Coronary artery (tissue), 2 donors: Measurements from ENCODE around the gene NUP210L.

Source experiments
- DNase-seq: peaks from one replicate; pipeline ENCODE4 v3.0.0-alpha.2; 2017; ENCODE audit warnings: low spot score
- H3K27ac ChIP-seq, 2 donors: fragments of 200-600 bp; sonication (generic); one replicate each; pipeline ENCODE4 v1.5.1; 2016 to 2019
- H3K4me3 ChIP-seq: fragments of 200-600 bp; sonication (generic); 2 replicates; pipeline ENCODE4 v1.5.1; 2016; ENCODE audit warnings: mild to moderate bottlenecking, moderate library complexity
- TF ChIP-seq, protein P1 (sequence below): fragments of 200-600 bp; sonication (generic); IDR thresholded peaks from one replicate; pipeline ENCODE4 v1.5.1; 2019; ENCODE audit warnings: antibody characterized with exemption

NUP210L gene

DNA sequence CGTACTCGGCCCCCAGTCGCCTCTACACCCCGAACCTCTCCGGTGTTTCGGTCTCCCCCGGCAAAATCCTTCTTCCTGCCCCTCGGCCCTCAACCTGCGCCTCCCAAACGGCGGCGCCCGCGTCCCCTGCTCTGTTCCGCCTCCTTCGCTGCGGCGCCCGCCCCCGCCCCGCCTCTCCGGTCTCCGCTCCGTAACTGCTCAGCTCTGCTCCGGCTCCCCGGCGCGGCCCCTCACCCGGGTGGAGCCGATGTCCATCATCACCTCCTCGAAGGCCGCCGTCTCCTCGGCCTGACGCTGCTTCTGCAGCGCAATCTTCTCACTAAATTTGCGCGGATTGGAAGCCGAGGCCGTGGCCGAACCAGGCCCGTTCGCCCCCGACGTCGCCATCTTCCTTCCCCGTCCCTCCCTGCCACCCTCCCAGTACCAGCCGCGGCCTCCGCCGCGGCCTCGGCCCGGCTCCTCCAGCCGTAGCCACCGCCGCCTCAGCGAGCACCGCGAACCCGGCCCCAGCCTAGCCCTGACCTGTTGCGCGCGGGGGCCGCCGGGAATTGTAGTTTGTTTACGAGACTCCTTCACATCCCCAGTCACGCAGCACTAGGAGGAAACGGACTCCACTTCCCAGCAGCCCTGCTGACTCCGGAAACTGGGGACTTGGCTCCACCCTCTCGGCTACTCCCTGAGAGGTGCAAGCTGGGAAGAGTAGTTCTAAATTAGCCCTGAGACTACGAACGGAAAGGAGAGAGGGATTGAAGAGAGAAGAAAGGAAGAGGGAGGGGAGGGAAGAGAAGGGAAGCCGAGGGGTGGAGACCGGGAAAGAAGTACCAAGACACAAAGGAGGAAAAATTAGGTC, 196.5 kb downstream of the NUP210L start, which contains the start of gene CRTC2:
Gene CRTC2, minus strand, starts transcription at position 502 of the 850 bp plus-strand sequence. Its CDS starts 115 bp downstream, at position 387.
- peak; percentile 99 for DNase-seq
- H3K4me3 ChIP-seq, result peak within 1 kb of the TSS; percentile 91
- TF ChIP-seq, protein P1, sequence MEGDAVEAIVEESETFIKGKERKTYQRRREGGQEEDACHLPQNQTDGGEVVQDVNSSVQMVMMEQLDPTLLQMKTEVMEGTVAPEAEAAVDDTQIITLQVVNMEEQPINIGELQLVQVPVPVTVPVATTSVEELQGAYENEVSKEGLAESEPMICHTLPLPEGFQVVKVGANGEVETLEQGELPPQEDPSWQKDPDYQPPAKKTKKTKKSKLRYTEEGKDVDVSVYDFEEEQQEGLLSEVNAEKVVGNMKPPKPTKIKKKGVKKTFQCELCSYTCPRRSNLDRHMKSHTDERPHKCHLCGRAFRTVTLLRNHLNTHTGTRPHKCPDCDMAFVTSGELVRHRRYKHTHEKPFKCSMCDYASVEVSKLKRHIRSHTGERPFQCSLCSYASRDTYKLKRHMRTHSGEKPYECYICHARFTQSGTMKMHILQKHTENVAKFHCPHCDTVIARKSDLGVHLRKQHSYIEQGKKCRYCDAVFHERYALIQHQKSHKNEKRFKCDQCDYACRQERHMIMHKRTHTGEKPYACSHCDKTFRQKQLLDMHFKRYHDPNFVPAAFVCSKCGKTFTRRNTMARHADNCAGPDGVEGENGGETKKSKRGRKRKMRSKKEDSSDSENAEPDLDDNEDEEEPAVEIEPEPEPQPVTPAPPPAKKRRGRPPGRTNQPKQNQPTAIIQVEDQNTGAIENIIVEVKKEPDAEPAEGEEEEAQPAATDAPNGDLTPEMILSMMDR, result no peak
- peak within 1 kb of the TSS; percentile 79 to 96 for H3K27ac ChIP-seq

DNA sequence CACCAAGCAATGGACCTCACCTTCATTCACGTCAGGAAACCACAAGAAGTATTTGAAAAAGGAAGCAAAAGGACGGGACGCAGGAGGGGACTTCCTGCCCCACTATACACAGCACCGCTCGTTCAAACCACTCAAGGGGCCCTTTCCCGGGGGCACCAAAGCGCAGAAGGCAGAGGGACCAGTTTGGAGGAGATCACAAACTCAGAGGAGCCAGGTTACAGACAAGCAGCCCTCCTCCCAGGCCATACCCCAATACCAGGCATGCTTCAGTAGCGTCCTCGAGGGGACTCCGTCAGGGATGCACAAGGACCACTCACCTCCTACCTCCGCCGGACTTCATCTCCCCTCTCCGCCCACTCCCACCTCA, 197.1 kb downstream of the NUP210L start:
- Histone ChIP-seq H3K27ac (peak overlapping the region; percentile 79 to 96), H3K4me3 (peak overlapping the region; percentile 91)
- no peak for DNase-seq
- TF ChIP-seq, protein P1, result no peak

DNA sequence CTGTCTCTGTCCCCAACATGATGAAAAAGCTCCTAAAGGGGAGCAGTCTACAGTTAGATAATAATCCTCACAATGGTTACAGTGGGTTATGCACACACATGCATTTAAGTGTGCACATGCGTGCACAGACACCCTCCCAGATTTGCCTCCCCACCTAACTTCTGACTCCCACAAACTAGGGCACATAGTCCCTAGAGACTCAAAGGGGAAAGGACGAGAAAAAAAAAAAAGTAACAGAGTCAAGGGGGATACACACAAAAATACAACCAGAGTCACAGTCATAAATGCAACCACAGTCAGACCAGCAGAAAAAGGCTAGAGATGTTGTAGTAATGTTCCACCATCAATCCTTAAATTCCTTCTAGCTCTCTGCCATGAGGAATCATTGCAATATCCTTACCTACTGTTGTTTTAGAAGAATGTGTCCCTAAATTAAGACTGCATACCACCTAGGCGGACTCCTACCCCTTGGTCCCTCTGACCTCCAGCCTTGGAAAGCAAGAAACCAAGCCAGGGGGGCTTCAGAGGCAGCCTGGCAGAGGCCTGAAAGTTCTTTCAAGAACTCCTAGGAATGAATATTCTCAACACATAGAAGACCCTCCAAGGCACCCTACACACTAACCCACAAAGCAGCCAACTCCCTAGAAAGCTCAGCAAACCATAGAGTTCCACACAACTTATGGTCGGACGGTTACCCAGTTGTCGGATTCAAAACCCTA, 197.7 kb downstream of the NUP210L start:
- Histone ChIP-seq H3K4me3 (peak overlapping the region; percentile 91), H3K27ac (peak overlapping the region; percentile 79 to 96)
- no peak for DNase-seq
- TF ChIP-seq, protein P1, result no peak

DNA sequence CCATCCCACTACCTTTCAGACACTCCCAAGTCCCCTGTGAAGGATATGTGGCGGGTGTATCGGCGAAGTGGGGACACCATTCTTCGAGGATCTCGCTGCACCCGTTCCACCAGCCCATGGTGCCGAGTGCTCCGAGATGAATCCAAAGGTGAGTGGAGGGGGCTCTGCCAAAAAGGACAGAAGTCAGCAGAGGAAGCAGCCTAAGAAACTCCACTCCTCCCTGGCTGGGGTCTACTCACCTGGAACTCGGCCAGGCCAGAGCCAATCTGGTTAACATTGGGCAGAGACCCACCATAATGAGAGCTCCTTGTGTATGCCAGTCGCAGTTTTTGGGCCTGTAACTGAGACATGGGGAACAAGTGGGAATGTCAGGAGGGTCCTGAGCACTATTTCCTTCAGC, 200.0 kb downstream of the NUP210L start:
- Histone ChIP-seq H3K27ac (no peak overlapping the region), H3K4me3 (no peak overlapping the region)
- no peak for DNase-seq
- TF ChIP-seq, protein P1, result no peak

DNA sequence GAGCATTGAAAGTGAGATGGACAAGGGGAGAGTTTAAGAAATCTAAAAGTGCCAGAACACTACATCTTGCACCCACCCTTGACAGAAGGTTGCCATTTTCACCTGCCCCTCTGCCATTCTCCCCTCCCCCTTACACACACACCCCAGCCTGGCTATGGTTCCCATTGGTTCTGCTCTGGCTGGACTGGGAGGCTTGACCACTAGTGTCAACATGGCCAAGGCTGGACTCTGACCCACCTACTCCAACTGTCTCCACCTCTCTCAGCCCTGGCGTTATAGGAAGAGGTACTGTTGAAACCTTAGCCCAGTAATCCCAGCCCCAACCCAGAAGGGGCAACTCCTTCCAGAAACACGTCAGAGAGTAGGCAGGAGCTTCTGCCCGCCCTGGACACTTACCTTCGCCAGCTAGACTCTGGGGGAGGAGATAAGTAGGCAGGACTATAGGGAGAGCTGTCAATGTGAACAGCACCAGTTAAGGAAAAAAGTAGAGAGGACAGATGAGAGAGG, 201.0 kb downstream of the NUP210L start:
- no peak for DNase-seq
- TF ChIP-seq, protein P1, result no peak
- no peak overlapping the region for H3K4me3 ChIP-seq
- H3K27ac ChIP-seq, result no peak overlapping the region

DNA sequence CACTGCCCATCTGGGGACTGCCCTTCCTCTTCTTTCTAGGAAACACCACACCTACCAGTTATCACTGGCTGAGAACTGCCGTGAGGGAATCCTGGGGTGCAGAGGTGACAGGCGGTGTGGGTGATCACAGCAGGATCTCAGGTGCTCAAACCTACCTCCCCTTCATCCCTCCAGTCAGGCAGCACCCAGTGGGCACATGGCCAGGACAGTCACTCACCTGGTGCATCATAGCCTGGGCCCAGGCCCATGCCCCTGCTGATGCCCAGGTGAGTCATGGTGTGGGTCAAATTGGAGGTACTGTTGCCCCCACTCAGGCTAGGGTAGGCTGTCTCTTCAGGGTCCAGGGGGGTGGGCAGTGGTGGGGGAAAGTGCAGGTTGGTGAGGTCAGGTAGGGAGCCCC, 203.1 kb downstream of the NUP210L start:
- no peak for DNase-seq
- TF ChIP-seq, protein P1, result no peak
- Histone ChIP-seq H3K27ac (no peak overlapping the region), H3K4me3 (no peak overlapping the region)
